HG02943 (cell line): ENCODE results near the gene HLCS.

Experiments used
- ATAC-seq: cut with Tn5 transposase; IDR thresholded peaks from one replicate; pipeline ENCODE4 v1.9.1; 2021; ENCODE audit warnings: mild to moderate bottlenecking, low read depth, moderate library complexity; ENCODE audit not compliant: unreplicated experiment

The HLCS gene

DNA sequence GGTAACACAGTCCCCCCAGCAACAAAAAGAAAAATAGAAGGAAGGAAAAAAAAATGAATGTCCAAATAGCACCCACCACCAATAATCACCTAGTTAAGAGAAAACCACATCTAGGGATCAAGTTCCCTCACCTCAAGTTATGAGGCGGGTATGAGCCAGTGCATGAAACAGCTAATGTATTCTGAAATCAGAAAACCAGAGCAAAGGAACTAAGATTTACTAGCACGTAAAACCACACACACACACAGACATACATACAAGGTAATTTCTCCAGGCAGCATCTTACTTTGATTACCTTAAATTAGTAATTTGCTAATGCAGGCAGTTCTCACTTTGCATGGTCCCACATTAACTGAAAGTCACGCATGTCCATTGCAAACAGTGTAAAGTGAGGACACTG, 109.8 kb downstream of the HLCS start:
- ATAC-seq: no peak

GRCh38 chr21:36854391-36854790, 112.1 kb downstream of the HLCS start:
- ATAC-seq: no peak

DNA sequence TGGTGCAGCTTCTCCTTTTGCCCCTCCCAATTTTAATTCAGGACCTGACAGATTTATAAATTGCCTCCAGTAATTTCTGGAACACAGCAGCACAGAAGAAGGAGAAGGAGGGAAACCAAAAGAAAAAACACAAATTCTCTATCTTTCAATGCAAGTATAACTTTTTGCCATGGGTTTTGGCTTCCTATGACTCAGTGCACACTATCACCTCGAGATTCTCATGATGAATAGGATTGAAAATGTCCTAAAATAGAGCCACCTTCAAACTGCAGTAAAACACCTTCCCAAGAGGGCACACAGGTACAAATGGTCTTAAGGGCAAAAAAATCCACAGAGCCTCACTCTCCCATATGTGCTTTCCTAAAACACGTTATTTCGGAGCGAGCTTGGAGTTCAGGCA, 113.6 kb downstream of the HLCS start:
- ATAC-seq: no peak

DNA sequence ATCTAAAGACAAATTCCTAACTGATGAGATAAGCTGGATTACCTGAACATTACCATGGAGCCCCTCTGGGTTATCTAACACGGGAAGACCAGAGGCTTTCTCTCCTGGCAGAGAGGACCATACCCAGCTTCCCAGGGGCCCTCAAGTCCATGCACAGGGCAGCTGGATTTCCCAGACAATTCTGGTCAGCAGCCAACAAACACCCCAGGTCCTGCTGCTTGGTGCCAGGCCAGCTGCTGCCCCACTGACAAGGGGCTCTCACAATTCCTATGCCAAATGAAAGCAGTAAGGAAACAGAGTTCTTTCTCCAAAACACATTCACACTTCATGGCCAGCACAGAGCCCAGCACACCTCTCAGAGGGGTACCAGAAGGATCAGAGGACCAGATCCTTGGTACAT, 114.2 kb downstream of the HLCS start:
- no peak for ATAC-seq

- no peak for ATAC-seq
Observed at GRCh38 chr21:36851121-36851520, 115.3 kb downstream of the HLCS start.

DNA sequence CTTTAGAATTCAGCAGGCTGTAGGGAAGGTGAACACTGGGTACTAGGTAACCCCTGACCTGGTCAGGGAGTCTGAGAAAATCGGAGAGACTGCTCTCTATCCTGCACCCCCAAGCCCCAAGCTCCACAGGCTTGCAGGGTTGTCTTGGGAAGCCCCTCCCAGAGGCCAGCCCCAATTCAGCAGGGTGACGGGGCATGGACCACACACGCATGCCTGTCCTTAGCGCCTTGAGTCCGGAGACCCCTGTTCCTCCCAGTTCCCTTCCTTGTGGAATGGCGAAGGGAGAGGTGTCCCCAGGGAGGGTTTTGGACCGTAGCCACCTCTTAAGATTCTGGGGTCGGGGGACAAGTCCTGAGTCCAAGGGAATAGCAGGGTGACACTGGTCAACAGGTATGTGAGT, 116.1 kb downstream of the HLCS start:
- ATAC-seq: no peak

- no peak for ATAC-seq
Observed at GRCh38 chr21:36849461-36850105, 116.9 kb downstream of the HLCS start.

GRCh38 chr21:36848730-36849274, 117.7 kb downstream of the HLCS start:
- no peak for ATAC-seq

GRCh38 chr21:36847189-36847588, 119.3 kb downstream of the HLCS start:
- ATAC-seq: no peak

DNA sequence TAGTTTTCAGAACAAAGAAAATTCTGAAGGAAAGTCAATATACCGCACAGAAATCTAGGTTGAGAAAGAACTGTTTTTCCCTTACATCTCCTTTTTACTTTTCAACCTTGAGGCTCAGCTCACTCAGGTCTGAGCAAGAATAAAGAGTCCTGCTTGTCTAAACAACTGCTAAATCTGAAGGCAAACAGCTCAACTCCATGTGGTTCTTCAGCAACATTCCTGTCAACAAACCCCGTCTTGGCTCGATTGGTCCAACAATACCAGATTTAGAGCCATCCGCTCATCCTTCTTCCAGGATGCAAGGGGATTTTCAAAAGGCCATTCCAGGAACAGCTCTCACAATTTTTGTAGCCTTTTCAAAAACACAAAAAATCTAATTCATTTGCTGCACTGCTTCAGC, 119.8 kb downstream of the HLCS start:
- ATAC-seq: no peak

DNA sequence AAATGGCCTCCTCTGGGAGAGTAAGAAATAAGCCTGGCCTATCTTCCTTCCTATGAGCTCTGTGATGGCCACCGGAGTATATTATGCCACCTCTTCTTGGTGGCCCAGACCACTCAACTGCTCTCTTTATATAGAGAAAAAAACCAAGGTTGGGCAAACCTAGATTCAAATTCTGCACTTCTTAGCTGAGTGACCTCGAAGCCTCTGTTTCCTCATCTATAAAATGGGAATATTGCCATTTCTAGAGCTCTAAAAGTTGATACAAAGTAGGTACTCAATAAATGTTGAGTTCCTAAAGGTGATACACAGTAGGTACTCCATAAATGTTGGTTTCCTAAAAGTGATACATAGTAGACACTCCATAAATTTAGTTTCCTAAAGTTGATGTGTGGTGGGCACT, 120.7 kb downstream of the HLCS start:
- ATAC-seq: no peak

DNA sequence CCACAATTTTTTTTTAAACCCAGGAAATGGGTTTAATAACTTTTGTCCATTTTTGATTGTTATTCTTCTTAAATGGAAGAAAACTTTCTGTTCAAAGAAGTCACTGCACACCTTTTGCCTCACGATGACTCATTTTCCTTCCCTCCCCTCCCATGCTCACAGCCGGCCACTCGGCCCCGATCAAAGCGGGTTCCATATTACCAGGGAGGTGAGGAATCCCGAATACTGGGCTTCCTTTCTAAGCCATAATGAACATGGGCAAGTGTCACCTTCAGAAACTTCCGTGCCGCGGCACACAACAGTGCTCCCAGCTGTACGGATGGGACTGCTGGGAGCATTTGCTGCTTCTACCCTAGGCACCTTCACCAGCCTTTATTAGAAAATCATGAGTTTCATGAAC, 121.4 kb downstream of the HLCS start:
- no peak for ATAC-seq

DNA sequence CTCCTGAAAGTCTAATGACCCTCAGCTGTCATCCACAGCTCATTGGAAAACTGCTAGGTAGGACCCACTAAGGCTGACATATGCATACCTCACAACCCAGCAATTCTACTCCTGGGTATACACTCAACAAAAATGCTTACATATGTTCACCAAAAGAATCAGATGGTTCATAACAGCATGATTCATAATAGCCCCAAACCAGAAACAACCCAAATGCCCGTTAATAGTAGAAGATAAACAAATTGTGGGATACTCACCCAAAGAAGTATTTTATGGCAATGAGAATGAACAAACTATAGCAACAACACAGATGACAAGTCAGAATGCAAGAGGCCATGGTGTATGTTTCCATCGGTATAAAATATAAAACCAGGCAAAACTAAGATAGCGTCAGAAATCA, 124.6 kb downstream of the HLCS start:
- ATAC-seq: no peak

DNA sequence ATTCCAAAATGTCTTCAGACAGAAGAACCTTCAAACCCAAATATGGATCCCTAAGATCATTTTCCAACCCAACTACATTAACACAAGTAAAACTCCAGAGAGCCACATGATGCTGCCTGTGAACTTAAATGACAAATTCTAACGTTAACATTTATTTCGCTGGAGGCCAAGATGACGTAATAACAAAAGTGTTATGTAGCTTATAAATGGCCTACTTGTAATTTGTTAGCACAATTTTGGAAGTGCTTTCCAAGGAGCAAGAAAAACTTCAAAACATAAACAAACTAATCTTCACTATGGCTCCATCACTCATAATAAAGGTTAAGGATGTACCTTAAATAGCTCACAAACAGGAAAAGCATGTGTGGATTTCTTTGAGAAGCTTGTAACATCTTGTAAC, 126.7 kb downstream of the HLCS start:
- ATAC-seq: no peak

GRCh38 chr21:36839123-36839522, 127.3 kb downstream of the HLCS start:
- no peak for ATAC-seq

GRCh38 chr21:36835383-36835795, 131.1 kb downstream of the HLCS start:
- ATAC-seq: no peak

GRCh38 chr21:36834192-36834591, 132.3 kb downstream of the HLCS start:
- no peak for ATAC-seq

DNA sequence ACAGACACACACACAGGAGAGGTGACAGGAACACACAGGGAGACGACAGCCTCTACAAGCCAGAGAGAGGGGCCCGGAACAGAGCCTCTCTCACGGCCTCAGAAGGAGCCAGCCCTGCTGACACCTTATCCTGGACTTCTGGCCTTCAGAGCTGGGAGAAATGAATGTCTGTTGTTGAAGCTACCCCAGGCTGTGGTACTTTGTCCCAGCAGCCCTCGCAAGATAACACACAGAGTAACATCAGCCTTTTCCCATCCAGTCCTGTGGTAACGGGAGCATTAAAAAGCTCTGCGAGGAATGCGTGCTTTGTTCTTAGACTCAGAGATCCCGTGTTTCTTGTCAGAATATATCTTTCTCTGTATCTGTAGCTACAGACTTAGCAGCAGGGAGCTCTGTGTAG, 136.4 kb downstream of the HLCS start:
- no peak for ATAC-seq

DNA sequence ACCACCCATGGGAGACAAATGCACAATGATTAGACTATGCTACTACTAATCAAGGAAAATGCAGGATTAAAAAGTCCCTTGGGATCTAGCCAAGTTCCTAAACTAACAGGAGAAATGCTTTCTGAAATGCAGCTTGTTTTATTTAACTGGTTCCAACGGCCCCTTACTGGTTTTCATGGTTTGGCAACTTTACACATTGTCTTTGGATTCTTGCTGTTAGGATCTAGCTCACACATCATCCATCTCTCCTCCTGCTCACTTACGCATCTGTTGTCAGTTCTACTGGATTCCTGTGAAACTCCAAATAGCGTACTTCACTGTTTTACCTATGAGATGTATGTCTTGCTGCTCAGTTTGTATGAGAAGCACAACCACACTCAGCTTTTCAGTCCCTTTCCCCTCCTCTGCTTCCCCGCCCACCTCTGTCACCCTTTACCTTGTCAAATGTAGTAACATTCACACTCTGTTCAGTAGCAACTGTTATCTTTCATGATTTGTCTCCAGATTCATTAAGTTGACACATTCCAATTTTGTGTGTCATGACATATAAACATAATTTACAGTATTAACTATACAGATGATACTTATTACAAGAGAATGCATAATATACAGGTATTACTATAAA, 137.5 kb downstream of the HLCS start:
- no peak for ATAC-seq

DNA sequence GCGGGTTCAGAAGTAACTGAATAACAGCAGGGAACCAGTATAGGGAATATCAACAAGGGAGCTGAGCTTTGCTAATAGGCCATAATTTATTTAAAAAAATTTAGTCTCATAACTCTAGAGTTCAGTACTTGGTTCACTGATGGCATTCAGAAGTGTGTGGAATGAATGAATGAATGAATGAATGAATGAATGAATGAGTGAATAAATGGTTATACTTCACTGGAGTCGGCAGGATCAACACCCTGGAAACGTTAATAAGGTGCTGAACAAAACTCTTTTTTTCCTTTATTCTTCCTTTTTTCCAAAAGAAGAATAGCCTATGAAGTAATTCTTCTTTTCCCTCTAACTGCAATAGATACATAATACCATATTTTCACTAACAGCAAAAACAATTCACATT, 138.3 kb downstream of the HLCS start:
- no peak for ATAC-seq

- ATAC-seq: no peak
Observed at GRCh38 chr21:36825658-36826057, 140.8 kb downstream of the HLCS start.

- ATAC-seq: no peak
Observed at GRCh38 chr21:36821032-36821299, 145.5 kb downstream of the HLCS start.
